ENCODE results near the gene LRP1B.

GRCh38 chr2:140308706-140309105 is 1822.1 kb downstream of the LRP1B start:
- TF ChIP-seq EZH2 (IDR thresholded peaks at IDR 0.05; ENCODE audit: insufficient read depth, poor library complexity, severe bottlenecking) (no peak), EZH2phosphoT487 (IDR thresholded peaks at IDR 0.05; ENCODE audit: insufficient read depth, low read depth) (no peak)
